CD4-positive, alpha-beta T cell treated with Interleukin-10 for 1 hour (primary cell): Measurements from ENCODE around the gene NME3.
"Not testable (repeated sequence)": the region's sequence is repeated elsewhere in the genome, so short reads cannot be mapped to it uniquely, and the experiment has no call there.

Source experiments
- DNase-seq: peaks from one replicate; pipeline ENCODE4 v3.0.0-alpha.2; 2020

Gene NME3

GRCh38 chr16:1745900-1746692 lies 25.2 kb downstream of the NME3 start:
- DNase-seq: no peak

- no peak for DNase-seq
Measured at GRCh38 chr16:1745181-1745899, 26.0 kb downstream of the NME3 start.

- DNase-seq: no peak
Measured at GRCh38 chr16:1744338-1744840, 27.0 kb downstream of the NME3 start.

GRCh38 chr16:1743376-1744337 lies 27.7 kb downstream of the NME3 start:
- DNase-seq: no peak

GRCh38 chr16:1741553-1742165 lies 29.7 kb downstream of the NME3 start:
- DNase-seq: no peak

GRCh38 chr16:1740781-1741490 lies 30.4 kb downstream of the NME3 start:
- no peak for DNase-seq

GRCh38 chr16:1740234-1740633 lies 31.1 kb downstream of the NME3 start:
- DNase-seq: no peak

- DNase-seq: no peak
Measured at GRCh38 chr16:1734816-1735215, 36.5 kb downstream of the NME3 start.

GRCh38 chr16:1734123-1734522 lies 37.2 kb downstream of the NME3 start:
- no peak for DNase-seq

GRCh38 chr16:1732551-1732987 lies 38.8 kb downstream of the NME3 start:
- DNase-seq: not testable (repeated sequence)

- DNase-seq: no peak
Measured at GRCh38 chr16:1732071-1732470, 39.3 kb downstream of the NME3 start.

GRCh38 chr16:1731603-1732002 lies 39.7 kb downstream of the NME3 start:
- no peak for DNase-seq

GRCh38 chr16:1731073-1731472 lies 40.3 kb downstream of the NME3 start:
- DNase-seq: no peak

- DNase-seq: no peak
Measured at GRCh38 chr16:1729445-1729844, 41.9 kb downstream of the NME3 start.

GRCh38 chr16:1729026-1729425 lies 42.3 kb downstream of the NME3 start:
- no peak for DNase-seq

GRCh38 chr16:1727651-1728624 lies 43.4 kb downstream of the NME3 start:
- no peak for DNase-seq

GRCh38 chr16:1726661-1727502 lies 44.5 kb downstream of the NME3 start:
- DNase-seq: no peak

- no peak for DNase-seq
Measured at GRCh38 chr16:1724491-1724890, 46.9 kb downstream of the NME3 start.

GRCh38 chr16:1723450-1724147 lies 47.7 kb downstream of the NME3 start:
- peak; percentile 59 for DNase-seq
